ENCODE results near the gene CDH11.

- TF ChIP-seq USF1 (IDR thresholded peaks at IDR 0.05): no peak
- no peak for TF ChIP-seq EP300 (IDR thresholded peaks at IDR 0.05; ENCODE audit: borderline replicate concordance)
- TF ChIP-seq CREB1 (IDR thresholded peaks at IDR 0.05; ENCODE audit: low read depth): no peak
- no peak for TF ChIP-seq RAD21 (IDR thresholded peaks at IDR 0.05; ENCODE audit: low read depth)
- TF ChIP-seq REST (IDR thresholded peaks at IDR 0.05; ENCODE audit: low read depth): no peak
- TF ChIP-seq TCF12 (IDR thresholded peaks at IDR 0.05; ENCODE audit: low read depth): no peak
- TF ChIP-seq YY1 (IDR thresholded peaks at IDR 0.05; ENCODE audit: low read depth): no peak
- no peak for TF ChIP-seq MAX (IDR thresholded peaks at IDR 0.05)
- no peak for TF ChIP-seq EGR1 (IDR thresholded peaks at IDR 0.05)
These were observed 125.2 kb downstream of the CDH11 start for GRCh38 chr16:64996641-64997040.

All from Ishikawa (cell line).